Measurements from ENCODE around the gene PCDH15.

DNA sequence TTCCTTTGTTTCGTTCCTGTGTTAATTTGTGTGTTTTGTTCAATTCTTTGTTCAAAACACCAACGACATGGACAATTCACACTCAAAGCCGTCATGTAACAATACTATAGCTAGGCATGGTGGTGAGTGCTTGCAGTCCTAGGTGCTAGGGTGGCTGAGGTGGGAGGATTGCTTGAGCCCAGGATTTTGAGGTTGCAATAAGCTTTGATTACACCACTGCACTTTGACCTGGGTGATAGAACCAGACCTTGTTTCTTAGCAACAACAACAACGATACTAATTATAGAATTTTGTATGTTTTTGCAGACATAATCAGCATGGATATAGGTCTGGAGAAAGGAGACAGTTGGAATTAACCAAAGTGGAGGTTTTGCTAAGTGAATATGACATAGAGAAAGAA lies 936.2 kb downstream of the PCDH15 start:
- TF ChIP-seq FOXM1 (IDR thresholded peaks at IDR 0.05; ENCODE audit: borderline replicate concordance), result no peak
- no peak for TF ChIP-seq NFRKB (IDR thresholded peaks at IDR 0.05)
- no peak for TF ChIP-seq SUZ12 (IDR thresholded peaks at IDR 0.05)

All from HEK293T (cell line).